Measurements from ENCODE around the gene SIRT5.

The SIRT5 gene

DNA sequence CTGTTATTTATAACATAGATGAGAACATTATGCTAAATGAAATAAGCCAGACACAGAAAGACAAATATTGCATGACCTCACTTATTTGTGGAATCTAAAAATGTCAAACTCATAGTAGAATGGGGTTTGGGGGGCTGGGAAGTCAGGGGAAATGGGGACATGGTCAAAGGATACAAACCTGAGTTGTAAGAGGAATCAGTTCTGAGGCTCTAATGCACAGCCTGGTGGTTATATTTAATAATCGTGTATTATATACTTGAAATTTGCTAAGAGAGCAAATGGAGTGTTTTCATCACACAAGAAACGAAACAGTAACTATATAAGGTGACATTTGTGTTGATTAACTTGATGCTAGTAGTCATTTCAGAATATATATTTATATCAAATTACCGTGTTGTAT lies 46.2 kb upstream of the SIRT5 start:
- H3K27me3 ChIP-seq (replicated peaks): no peaks in the 10 kb centered on the region
- TF ChIP-seq, protein P1, sequence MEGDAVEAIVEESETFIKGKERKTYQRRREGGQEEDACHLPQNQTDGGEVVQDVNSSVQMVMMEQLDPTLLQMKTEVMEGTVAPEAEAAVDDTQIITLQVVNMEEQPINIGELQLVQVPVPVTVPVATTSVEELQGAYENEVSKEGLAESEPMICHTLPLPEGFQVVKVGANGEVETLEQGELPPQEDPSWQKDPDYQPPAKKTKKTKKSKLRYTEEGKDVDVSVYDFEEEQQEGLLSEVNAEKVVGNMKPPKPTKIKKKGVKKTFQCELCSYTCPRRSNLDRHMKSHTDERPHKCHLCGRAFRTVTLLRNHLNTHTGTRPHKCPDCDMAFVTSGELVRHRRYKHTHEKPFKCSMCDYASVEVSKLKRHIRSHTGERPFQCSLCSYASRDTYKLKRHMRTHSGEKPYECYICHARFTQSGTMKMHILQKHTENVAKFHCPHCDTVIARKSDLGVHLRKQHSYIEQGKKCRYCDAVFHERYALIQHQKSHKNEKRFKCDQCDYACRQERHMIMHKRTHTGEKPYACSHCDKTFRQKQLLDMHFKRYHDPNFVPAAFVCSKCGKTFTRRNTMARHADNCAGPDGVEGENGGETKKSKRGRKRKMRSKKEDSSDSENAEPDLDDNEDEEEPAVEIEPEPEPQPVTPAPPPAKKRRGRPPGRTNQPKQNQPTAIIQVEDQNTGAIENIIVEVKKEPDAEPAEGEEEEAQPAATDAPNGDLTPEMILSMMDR (IDR thresholded peaks at IDR 0.05; ENCODE audit: low read depth, low read length, missing control alignments): no peak
- no peak for DNase-seq
- no peaks in the 10 kb centered on the region for H3K36me3 ChIP-seq (replicated peaks)
- H3K27ac ChIP-seq: no peak overlapping the region
- in situ Hi-C loops (cut with HindIII; ENCODE audit: low pct_ligation_motif_present, low sequenced_read_pairs): no loop called here
- H3K4me3 ChIP-seq (ENCODE audit: low read depth, low read length): no peak overlapping the region

DNA sequence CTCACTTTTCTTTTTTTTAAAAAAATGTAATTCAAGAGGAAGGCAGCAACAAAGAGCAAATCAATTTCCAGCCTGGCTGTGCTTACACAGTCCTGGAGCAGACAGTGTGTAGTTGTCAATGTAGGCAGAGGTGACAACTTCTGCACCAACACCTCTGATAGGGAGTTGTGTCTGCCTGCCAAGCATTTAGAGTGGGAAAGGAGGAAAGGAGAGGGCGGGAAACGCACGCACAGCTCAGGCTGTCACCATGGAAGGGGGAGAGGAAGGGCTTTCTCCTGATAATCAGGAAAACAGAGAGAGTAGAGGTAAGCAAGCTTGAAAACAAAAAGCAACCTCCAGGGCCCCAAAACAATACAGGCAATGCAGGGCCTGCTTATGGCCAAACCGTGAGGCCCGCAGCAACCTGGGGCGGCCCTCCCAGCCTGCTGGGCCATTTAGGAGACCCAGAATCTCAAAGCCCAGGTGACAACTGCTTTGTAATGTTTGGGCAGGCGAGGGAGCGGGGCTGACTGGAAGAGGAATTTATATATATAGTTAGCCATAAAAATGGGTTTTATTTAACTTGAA lies 45.5 kb upstream of the SIRT5 start:
- in situ Hi-C loops (cut with HindIII; ENCODE audit: low pct_ligation_motif_present, low sequenced_read_pairs): no loop called here
- Histone ChIP-seq H3K36me3 (replicated peaks) (no peaks in the 10 kb centered on the region), H3K27ac (no peak overlapping the region), H3K27me3 (replicated peaks) (no peaks in the 10 kb centered on the region), H3K4me3 (ENCODE audit: low read depth, low read length) (no peak overlapping the region)
- TF ChIP-seq, protein P1 (IDR thresholded peaks at IDR 0.05; ENCODE audit: low read depth, low read length, missing control alignments): no peak
- no peak for DNase-seq

DNA sequence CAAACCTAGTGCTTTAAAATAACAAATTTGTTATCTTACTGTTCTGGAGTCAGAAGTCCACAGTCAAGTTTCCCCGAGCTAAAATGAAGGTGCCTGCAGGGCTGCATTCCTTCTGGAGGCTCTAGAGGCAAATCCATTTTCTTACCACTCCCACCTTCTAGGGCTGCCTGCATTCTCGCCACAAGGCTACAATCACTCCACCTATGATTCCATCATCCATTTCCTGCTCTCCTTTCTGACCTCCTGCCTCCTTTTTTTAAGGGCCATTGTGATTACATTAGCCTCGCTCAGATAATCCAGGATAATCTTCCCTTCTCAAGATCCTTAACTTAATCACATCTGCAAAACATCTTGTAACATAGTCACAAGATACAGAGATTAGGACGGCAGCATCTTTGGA lies 42.4 kb upstream of the SIRT5 start:
- Histone ChIP-seq H3K27ac (no peak overlapping the region), H3K36me3 (replicated peaks) (no peaks in the 10 kb centered on the region), H3K27me3 (replicated peaks) (no peaks in the 10 kb centered on the region), H3K4me3 (ENCODE audit: low read depth, low read length) (no peak overlapping the region)
- in situ Hi-C loops (cut with HindIII; ENCODE audit: low pct_ligation_motif_present, low sequenced_read_pairs): no loop called here
- no peak for DNase-seq
- TF ChIP-seq, protein P1 (IDR thresholded peaks at IDR 0.05; ENCODE audit: low read depth, low read length, missing control alignments): no peak

DNA sequence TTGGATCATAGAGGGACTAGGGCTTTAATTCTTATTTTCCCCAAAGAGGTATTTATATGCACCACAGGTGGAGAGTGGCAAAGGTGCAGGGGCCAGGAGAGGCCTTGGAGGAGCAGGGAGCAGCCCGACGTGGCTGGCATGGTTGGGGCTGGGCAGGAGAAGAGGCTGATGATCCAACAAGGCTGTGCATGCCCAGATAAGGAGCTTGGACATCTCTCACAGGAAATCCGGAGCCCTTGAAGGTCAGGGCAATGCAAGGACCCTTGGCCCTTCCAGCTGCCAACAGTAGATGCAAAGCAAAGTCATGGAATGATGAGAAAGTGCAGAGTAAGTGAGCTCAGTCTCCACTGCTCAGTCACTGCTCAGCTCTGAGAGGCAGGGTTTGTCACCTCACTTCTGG lies 39.9 kb upstream of the SIRT5 start:
- in situ Hi-C loops (cut with HindIII; ENCODE audit: low pct_ligation_motif_present, low sequenced_read_pairs): no loop called here
- no peaks in the 10 kb centered on the region for H3K27me3 ChIP-seq (replicated peaks)

DNA sequence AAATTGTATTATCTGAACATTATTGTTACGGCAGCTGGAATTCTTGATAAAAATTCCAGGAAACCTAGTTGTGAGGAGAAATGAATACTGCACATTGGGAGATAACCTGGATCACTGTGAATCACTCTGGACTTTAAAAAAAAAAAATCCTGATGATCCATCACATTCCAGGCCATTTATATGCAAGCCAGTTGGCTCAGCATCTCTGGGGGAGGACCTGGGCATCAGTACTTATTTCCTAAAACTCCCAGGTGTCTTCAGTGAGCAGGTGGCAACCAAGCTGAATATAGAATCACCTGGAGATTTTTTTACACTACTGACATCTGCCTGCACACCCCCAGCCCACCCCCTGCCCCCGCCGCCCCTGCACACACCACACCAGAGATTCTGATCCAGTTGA lies 39.1 kb upstream of the SIRT5 start:
- H3K27me3 ChIP-seq (replicated peaks): no peaks in the 10 kb centered on the region
- TF ChIP-seq, protein P1 (IDR thresholded peaks at IDR 0.05; ENCODE audit: low read depth, low read length, missing control alignments): no peak
- no peak overlapping the region for H3K27ac ChIP-seq
- no peak overlapping the region for H3K4me3 ChIP-seq (ENCODE audit: low read depth, low read length)
- no peak for DNase-seq
- in situ Hi-C loops (cut with HindIII; ENCODE audit: low pct_ligation_motif_present, low sequenced_read_pairs): no loop called here
- H3K36me3 ChIP-seq (replicated peaks): no peaks in the 10 kb centered on the region

More for the DNA sequence above, 39.9 kb upstream of the SIRT5 start:
- DNase-seq: no peak
- Histone ChIP-seq H3K27ac (no peak overlapping the region), H3K36me3 (replicated peaks) (no peaks in the 10 kb centered on the region), H3K4me3 (ENCODE audit: low read depth, low read length) (no peak overlapping the region)
- TF ChIP-seq, protein P1 (IDR thresholded peaks at IDR 0.05; ENCODE audit: low read depth, low read length, missing control alignments): no peak

Data from brain microvascular endothelial cell (primary cell).